ENCODE results near the gene RAB10.

RAB10 gene

GRCh38 chr2:26176279-26176615 lies 142.4 kb downstream of the RAB10 start:
- in situ Hi-C loops (cut with HindIII; ENCODE audit: low pct_unique_long_range_greater_than_20kb, low sequenced_read_pairs) = no loop called here
- TF ChIP-seq JUND (IDR thresholded peaks at IDR 0.05; ENCODE audit: low read depth) = no peak

GRCh38 chr2:26177122-26177521 lies 143.2 kb downstream of the RAB10 start:
- in situ Hi-C loops (cut with HindIII; ENCODE audit: low pct_unique_long_range_greater_than_20kb, low sequenced_read_pairs) = no loop called here
- DNase-seq (ENCODE audit: low read depth in 1 of 2, low spot score in 1 of 2) = no peak
- no peak for TF ChIP-seq JUND (IDR thresholded peaks at IDR 0.05; ENCODE audit: low read depth)

More at GRCh38 chr2:26176279-26176615, 142.4 kb downstream of the RAB10 start:
- no peak for DNase-seq (ENCODE audit: low read depth in 1 of 2, low spot score in 1 of 2)

- TF ChIP-seq JUND (IDR thresholded peaks at IDR 0.05; ENCODE audit: low read depth) = no peak
- DNase-seq (ENCODE audit: low read depth in 1 of 2, low spot score in 1 of 2) = no peak
- in situ Hi-C loops (cut with HindIII; ENCODE audit: low pct_unique_long_range_greater_than_20kb, low sequenced_read_pairs) = no loop called here
Measured at GRCh38 chr2:26178246-26178645, 144.4 kb downstream of the RAB10 start.

DNA sequence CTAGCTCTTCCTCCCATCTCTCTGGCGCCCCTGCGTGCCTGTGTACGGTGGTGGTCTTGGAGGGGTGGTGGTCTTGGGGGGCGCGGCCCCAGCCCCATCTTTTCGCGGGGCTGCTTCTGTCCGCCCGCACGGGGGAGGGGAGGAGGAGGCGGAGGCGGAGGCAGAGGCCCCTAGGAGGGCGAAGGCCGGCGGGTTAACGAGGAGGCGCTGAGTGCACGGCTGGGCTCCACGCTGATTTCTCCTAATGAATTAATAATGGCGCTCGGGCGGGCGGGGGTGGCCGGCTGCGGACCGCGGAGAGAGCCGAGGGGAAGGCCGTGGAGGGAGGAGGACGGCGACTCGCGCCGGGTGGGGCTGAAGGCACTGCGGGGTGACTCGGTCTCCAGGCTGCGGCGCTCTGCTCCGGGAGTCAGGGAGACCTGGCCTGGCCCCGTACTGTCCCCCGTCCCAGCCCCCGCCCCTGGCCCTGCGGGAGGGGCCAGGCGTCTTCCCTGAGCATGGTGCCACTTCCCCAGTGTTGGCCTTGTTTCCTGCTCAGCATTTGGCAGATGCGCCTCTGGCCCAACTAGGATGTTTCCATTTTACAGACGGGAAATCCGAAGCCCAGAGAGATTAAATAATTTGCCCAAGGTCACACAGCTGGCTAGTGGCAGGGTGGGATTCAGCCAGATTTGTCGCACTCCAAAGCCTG lies 145.0 kb downstream of the RAB10 start:
- DNase-seq (ENCODE audit: low read depth in 1 of 2, low spot score in 1 of 2) = peak in 1 of 2 experiments; percentile 13
- TF ChIP-seq JUND (IDR thresholded peaks at IDR 0.05; ENCODE audit: low read depth) = no peak
- in situ Hi-C loops (cut with HindIII; ENCODE audit: low pct_unique_long_range_greater_than_20kb, low sequenced_read_pairs) = no loop called here

DNA sequence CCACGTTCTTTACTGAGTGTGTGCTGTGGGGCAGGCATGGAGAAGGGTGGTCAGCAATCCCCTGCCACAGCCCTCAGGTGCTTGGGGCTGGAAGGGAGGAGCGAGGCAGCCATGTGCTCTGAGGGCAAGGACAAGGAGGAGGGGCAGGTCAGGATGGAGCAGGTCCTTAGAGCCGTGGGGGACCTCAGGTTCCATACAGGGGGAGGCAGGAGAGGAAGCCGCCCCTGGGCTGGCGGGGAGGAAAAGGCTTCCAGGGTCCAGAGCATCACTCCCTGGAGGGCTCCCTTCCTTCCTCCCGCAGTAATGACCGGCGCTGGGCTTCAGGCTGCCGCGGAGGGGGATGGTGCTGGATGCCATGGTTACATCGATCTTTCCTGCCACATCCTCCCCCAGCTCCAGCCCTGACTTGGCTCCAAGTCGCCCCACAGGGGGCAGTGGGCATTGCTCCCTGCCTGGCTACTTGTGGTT lies 145.6 kb downstream of the RAB10 start:
- DNase-seq (ENCODE audit: low read depth in 1 of 2, low spot score in 1 of 2) = no peak
- TF ChIP-seq JUND (IDR thresholded peaks at IDR 0.05; ENCODE audit: low read depth) = no peak
- in situ Hi-C loops (cut with HindIII; ENCODE audit: low pct_unique_long_range_greater_than_20kb, low sequenced_read_pairs) = no loop called here

DNA sequence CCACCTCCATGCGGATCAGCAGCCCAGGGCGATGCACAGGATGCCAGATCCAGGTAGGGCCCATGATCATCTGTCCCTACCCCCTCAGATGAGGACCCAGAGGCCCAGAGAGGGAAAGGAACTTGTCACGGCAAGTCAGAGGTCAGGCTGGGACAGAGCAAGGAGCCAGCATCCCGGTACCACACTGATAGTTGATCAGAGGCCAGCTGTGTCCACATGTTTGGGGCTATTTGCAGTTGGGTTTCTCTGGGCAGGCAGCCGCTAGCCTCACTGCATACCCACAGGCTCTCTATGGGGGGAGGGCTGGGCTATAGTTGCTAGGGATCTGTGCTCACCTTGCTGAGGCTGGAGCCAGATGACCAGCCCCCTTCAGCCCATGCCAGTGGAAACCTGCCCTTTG lies 148.6 kb downstream of the RAB10 start:
- DNase-seq (ENCODE audit: low read depth in 1 of 2, low spot score in 1 of 2) = peak in 1 of 2 experiments; percentile 2
- no peak for TF ChIP-seq JUND (IDR thresholded peaks at IDR 0.05; ENCODE audit: low read depth)
- in situ Hi-C loops (cut with HindIII; ENCODE audit: low pct_unique_long_range_greater_than_20kb, low sequenced_read_pairs) = no loop called here

- no peak for DNase-seq (ENCODE audit: low read depth in 1 of 2, low spot score in 1 of 2)
- no peak for TF ChIP-seq JUND (IDR thresholded peaks at IDR 0.05; ENCODE audit: low read depth)
- in situ Hi-C loops (cut with HindIII; ENCODE audit: low pct_unique_long_range_greater_than_20kb, low sequenced_read_pairs) = no loop called here
Measured at GRCh38 chr2:26182887-26183630, 149.2 kb downstream of the RAB10 start.

- no peak for DNase-seq (ENCODE audit: low read depth in 1 of 2, low spot score in 1 of 2)
- in situ Hi-C loops (cut with HindIII; ENCODE audit: low pct_unique_long_range_greater_than_20kb, low sequenced_read_pairs) = no loop called here
- no peak for TF ChIP-seq JUND (IDR thresholded peaks at IDR 0.05; ENCODE audit: low read depth)
Measured at GRCh38 chr2:26184121-26184520, 150.2 kb downstream of the RAB10 start.

DNA sequence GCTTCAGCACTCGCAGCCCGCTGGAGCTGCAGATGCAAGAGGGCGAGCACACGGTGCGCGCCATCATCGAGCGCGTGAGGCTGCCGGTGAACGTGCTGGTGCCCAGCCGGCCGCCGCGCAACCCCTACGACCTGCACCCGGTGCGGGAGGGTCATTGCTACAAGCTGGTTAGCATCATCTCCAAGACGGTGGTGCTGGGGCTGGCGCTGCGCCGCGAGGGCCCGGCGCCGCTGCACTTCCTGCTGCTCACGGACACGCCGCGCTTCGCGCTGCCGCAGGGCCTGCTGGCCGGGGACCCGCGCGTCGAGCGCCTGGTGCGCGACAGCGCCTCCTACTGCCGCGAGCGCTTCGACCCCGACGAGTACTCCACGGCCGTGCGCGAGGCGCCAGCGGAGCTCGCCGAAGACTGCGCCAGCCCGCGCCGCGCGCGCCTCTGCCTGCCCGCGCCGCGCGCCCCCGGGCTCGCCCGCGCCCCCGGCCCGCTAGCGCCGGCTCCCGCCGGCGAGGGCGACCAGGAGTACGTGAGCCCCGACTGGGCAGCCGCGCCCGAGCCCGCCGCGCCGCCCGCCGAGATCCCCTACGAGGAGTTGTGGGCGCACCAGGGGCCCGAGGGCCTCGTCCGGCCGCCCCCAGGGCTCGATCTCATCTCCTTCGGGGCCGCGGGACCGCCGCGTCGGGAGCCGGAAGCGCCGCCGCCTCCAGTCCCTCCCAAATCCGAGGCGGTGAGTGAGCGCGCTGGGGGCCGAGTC lies 150.8 kb downstream of the RAB10 start:
- DNase-seq (ENCODE audit: low read depth in 1 of 2, low spot score in 1 of 2) = no peak
- TF ChIP-seq JUND (IDR thresholded peaks at IDR 0.05; ENCODE audit: low read depth) = no peak
- in situ Hi-C loops (cut with HindIII; ENCODE audit: low pct_unique_long_range_greater_than_20kb, low sequenced_read_pairs) = no loop called here

DNA sequence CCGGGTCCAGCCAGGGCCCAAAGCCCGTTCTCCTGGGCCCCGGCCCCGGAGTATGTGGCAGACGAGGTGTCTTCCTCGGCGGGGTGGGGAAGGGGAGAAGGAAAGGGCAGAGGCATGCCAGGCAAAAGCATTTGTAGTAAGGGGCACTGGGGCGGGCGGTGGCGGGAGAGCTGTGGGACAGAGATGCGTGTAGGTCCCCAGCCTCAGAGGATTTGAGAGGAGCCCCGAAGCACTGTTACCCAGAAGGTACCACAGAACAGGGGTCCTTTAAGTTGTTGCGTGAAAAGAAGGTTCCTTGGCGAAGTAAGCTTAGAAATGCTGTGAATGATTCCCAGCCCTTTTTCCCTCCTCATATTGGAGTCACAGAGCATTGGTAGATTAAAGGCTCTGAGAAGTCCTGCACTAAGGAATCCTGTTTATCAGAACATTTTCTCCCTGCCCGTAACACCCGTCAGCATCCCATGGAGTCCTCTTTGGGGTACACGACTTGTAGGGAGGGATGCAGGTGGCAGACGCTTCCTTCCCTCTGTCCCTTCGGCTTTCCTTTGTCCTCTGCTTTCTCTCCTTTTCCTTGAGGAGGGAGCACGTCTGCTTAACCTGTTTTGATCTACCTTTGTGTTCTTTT lies 151.5 kb downstream of the RAB10 start:
- no peak for TF ChIP-seq JUND (IDR thresholded peaks at IDR 0.05; ENCODE audit: low read depth)
- in situ Hi-C loops (cut with HindIII; ENCODE audit: low pct_unique_long_range_greater_than_20kb, low sequenced_read_pairs) = no loop called here
- no peak for DNase-seq (ENCODE audit: low read depth in 1 of 2, low spot score in 1 of 2)

DNA sequence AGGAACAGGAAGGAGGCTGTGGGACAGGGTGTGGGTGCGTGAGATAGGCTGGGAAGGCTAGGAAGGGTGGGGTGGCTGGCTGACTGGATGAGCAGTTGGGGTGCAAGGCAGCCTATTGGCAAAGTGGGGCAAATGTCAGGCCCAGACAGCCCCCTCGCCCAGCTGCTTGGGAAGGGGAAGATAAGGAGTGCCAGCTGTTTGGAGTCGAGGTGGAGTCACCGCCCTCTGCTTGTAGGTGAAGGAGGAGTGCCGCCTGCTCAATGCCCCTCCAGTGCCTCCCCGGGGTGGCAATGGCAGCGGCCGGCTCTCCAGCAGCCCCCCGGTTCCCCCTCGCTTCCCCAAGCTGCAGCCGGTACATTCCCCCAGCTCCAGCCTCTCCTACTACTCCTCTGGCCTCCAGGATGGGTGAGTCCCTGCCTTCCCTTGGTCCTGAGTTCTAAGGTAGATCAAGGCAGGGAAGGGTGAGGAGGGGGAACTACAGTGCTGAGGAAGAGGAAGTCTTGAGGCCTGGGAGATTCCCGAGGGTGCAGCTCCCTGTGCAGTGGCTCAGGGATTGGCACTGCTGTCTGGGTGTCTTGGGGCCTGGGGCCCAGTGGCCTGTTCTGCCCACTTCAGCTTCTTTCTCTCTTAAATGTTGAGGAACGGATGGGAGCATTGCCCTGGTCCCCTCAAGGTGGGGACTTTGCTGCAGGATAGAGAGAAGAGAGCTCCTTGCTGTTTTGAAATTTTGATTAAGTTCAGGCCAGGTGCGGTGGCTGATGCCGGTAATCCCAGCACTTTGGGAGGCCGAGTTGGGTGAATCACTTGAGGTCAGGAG lies 152.3 kb downstream of the RAB10 start:
- TF ChIP-seq JUND (IDR thresholded peaks at IDR 0.05; ENCODE audit: low read depth) = no peak
- no peak for DNase-seq (ENCODE audit: low read depth in 1 of 2, low spot score in 1 of 2)
- in situ Hi-C loops (cut with HindIII; ENCODE audit: low pct_unique_long_range_greater_than_20kb, low sequenced_read_pairs) = no loop called here
